GM21528 (cell line): Measurements from ENCODE around the gene RAB3A.
"Not testable (repeated sequence)": the region's sequence is repeated elsewhere in the genome, so short reads cannot be mapped to it uniquely, and the experiment has no call there.

Experiments
- ATAC-seq: cut with Tn5 transposase; IDR thresholded peaks from one replicate; pipeline ENCODE4 v1.9.1; 2021; ENCODE audit warnings: mild to moderate bottlenecking, moderate library complexity; ENCODE audit not compliant: unreplicated experiment, low FRiP score

The RAB3A gene

DNA sequence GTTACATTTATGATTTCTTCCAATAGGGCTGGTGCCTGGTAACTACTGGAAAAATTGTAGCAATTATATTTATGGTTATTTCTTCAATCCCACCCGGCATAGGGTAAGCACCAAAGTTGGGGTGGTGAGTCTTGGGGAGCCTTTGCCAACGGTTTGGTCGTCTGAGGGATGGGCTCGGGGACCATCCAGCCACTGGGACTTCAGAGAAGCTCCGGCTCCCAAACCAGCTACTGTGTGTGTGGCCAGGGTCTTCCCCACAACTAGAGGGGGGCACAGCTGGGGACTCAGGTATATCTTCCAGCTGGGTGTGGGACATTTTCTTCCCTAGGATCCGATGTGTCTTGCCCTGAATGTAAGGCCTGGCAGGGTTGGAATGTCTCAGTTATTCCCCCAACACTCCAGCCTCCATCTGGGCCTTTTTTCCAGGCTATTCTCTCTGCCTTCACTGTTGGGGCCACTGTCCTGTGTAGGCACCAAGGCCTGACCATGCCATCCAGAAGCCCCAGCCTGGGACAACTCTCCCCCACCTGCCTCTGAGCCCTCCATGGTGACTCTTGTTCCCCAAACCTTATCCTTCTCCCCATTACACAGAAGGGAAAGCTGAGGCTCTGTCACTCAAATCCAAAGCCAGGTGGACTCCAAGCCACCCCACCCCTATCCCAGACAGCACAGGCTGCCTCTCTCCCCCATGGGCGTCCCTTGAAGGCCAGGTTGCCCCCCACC lies 31.4 kb downstream of the RAB3A start:
- no peak for ATAC-seq

DNA sequence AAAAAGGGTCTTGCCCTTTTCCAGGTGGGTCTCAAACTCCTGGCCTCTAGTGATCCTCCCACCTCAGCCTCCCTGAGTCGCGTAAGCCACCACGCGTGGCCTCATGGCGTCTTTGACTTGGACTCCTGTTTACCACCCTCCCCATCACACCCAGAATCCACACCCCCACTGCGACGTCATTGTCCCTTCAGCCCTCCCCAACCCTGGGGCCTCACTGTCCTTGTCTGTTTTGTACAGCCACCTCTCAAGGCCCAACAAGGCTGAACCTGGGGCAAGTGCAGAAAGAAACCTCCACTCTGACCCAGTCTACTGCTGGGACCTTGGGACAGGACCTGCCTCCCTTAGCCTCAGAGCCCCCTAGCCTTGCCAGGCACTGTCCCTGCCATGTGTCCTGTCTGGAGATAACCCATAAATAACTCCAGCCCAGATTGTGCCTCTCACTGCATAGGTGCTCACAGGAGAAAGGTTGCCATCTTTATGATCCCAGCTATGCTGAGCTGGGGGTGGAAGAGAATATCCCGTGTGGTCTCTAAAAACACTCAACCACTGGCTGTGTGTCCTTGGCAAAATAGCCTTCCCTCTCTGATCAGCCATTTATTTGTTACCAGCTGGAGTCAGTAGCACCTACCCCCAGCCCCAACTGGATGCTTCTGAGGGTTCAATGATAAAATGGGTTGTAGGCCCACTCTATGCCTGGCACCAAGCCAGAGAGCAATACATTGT lies 32.1 kb downstream of the RAB3A start:
- no peak for ATAC-seq

DNA sequence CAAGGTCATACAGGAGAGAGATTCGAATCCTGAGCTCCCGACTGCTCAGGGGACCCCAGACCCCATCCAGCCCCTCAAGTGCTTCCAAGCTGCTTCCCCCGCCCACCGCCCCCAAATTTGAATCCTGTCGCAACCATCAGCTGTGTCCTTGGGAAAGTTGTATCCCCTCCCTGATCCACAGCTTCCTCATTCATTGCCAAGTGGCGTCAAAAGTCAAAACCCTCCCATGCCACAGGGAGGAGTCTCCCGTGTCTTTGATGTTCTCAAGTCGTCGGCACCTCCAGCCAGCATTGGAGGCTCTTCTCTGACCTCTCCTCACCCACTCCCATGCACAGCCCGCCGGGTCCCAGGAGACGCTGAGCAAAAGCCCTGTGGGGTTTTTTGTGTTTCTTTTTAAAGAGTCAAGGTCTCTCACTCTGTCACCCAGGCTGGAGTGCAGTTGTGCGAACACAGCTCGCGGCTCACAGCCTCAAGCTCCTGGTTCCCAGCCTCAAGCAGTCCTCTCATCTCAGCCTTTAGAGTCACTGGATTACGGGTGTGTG lies 33.1 kb downstream of the RAB3A start:
- no peak for ATAC-seq

GRCh38 chr19:18168673-18169381 lies 35.0 kb downstream of the RAB3A start:
- no peak for ATAC-seq

- ATAC-seq, result no peak
Measured at GRCh38 chr19:18167975-18168645, 35.7 kb downstream of the RAB3A start.

GRCh38 chr19:18167011-18167410 lies 36.8 kb downstream of the RAB3A start:
- ATAC-seq, result no peak

- no peak for ATAC-seq
Measured at GRCh38 chr19:18165794-18166544, 37.9 kb downstream of the RAB3A start.

DNA sequence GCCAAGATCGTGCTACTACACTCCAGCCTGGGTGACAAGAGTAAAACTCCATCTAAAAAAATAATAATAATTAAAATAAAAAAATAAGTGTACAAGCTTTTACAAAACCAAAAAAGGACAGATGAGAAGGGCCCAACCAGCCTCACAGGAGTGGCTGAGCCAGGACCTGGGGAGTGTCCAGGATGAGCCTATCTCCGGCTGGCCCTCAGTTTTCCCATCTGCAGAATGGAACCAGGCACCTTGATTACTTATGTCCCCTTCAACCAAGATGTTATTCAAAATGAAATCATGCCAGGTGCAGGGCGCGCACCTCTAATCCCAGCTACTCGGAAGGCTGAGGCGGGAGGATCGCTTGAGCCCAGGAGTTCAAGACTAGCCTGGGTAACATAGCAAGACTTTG lies 39.8 kb downstream of the RAB3A start:
- ATAC-seq, result no peak

DNA sequence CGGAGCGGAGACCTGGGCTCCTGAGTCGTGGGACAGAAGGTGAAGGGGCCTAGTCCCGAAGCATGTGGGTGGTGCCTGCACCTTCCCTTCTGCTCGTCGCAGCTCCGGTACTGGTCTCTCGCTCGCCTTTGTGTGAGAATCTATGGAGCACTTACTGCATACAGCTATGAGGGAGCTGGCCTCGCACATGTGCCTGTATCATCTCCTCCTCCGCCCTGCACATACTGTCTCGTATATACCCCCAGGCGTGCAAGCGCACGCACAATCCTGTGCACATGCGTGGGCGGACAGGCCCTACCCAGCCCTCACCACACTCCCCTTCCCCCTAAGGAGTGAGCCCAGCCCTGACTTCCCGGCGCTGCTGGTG lies 42.2 kb downstream of the RAB3A start:
- no peak for ATAC-seq

- no peak for ATAC-seq
Measured at GRCh38 chr19:18160971-18161635, 42.7 kb downstream of the RAB3A start.

DNA sequence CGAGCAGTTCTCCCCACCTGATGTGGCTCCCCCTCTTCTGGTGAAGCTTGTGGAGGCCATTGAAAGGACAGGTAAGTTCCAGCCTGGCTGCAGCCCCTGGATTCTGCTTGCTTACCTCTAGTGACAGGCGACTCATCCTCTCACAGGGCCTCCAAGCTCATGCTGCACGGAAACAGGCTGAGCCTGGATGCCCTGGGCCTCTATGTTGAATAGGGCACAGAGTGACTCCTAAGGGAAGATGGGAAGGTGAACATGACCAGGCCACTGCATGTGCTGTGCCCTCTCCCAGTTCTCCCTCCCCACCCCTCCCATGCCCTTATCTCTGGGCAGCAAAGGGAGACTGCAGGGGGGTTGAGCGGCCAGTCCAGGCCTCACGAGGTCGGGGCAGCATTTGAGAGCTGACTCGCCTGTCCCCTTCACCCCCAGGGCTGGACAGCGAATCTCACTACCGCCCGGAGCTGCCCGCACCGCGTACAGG lies 43.3 kb downstream of the RAB3A start:
- no peak for ATAC-seq

DNA sequence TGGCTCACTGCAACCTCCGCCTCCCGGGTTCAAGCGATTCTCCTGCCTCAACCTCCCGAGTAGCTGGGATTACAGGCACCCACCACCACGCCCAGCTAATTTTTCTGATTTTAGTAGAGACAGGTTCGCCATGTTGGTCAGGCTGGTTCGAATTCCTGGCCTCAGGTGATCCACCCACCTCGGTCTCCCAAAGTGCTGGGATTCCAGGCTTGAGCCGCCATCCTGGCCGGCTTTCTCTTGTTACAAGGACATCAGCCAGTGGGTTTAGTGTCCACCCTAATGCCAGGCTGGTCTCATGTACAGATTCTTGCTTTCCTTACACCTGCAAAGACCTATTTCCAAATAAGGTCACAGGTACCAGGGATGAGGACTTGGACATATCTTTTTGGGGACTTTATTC lies 44.0 kb downstream of the RAB3A start:
- no peak for ATAC-seq

DNA sequence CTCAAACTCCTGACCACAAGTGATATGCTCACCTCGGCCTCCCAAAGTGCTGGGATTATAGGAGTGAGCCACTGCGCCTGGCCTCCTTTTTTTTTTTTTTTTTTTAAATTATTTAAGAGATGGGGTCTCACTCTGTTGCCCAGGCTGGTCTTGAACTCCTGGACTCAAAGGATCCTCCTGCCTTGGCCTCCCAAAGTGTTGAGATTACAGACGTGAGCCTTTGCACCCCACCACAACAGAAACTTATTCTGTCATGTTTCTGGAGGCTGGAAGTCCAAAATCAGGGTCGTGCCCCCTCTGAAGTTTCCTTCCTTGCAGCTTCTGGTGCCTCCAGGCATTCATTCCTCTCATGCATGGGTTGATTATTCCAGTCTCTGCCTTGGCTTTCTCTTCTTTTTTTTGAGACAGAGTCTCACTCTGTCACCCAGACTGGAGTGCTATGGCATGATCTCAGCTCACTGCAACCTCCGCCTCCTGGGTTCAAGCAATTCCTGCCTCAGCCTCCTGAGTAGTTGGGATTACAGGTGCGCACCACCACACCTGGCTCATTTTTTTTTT lies 44.7 kb downstream of the RAB3A start:
- ATAC-seq, result not testable (repeated sequence)

GRCh38 chr19:18158467-18158866 lies 45.4 kb downstream of the RAB3A start:
- ATAC-seq, result no peak

DNA sequence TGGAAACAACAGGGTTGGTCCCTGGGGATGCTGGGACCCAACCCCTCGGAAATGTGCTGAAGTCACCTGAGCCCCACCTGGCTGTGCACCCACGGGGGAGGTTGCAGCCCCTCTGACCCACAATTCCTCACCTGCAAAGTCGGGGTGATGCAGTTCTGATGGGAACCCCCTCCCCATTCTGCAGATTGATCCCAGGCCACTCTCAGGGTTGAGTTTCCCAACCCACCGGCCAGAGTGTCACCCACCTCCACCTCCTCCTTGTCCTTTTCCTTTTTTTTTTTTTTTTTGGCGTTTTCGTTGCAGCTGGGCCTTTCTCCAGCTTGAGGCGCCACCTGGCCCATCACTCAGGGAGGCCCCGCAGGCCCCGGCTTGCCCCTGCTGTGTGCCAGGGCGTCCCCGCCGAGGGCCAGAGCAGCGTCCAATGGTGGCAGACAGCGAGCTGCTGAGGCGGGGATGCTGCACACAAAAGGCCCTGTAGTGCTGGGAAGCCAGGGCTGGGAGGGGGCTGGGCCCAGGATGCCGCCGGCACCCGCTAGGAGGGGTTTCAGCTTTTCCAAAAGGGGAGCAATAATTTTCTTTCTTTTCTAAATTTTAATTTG lies 46.3 kb downstream of the RAB3A start:
- no peak for ATAC-seq

DNA sequence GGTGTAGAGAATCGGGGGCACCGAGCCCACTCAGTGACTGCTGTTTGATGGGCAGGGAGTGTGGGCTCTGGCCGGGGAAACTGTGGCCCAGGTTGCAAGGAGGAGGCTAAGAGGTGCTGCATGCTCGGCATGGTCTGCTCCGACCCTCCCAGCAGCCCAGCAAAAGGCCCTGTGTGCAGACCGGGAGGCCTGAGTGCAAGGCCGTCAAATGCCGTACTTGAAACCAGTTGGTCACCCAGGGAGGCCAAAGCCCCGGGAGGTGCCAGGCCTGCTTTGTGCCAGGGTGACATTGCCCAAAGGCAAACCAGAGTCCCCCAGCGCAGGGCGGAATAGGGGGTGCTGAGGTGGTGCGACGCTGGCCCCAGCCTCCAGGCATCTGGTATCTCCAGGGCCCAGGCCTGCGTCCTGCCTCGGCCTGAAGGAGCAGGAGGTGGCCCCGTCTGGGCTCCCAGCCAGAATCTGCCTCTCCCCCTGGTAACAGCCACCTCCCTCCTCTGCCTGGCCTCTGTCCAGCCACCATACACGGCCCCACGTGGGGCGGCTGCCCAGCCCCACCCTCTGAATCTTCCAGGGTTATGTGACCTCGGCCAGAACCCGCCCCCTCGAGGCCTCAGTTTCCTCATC lies 46.9 kb downstream of the RAB3A start:
- ATAC-seq, result no peak

- no peak for ATAC-seq
Measured at GRCh38 chr19:18156268-18156667, 47.6 kb downstream of the RAB3A start.
